Neural progenitor cell (in vitro differentiated cells): ENCODE measurements around the gene LRP1-AS.

Experiments used
- CTCF ChIP-seq: fragments of 200-600 bp; sonication (generic); IDR thresholded peaks from 2 replicates; pipeline ENCODE4 v1.5.1; 2017; ENCODE audit warnings: antibody characterized with exemption, mild to moderate bottlenecking
- EZH2 ChIP-seq: fragments of 200-600 bp; sonication (generic); IDR thresholded peaks from 2 replicates; pipeline ENCODE4 v1.6.1; 2017; ENCODE audit warnings: antibody characterized with exemption, mild to moderate bottlenecking, moderate library complexity

- TF ChIP-seq CTCF, result no peak
- TF ChIP-seq EZH2, result no peak
Observed at GRCh38 chr12:57128519-57129247, 18.7 kb downstream of the LRP1-AS start.
